ENCODE data around the gene SBF2.
"Not testable (repeated sequence)": the region's sequence is repeated elsewhere in the genome, so short reads cannot be mapped to it uniquely, and the experiment has no call there.

The SBF2 gene

GRCh38 chr11:10197091-10197490, 96.9 kb downstream of the SBF2 start:
- no peak for DNase-seq (ENCODE audit: low read depth in 3 of 3)

- DNase-seq (ENCODE audit: low read depth in 3 of 3), result no peak
Observed at GRCh38 chr11:10192036-10192435, 102.0 kb downstream of the SBF2 start.

GRCh38 chr11:10181811-10182210, 112.2 kb downstream of the SBF2 start:
- DNase-seq (ENCODE audit: low read depth in 3 of 3), result no peak

- DNase-seq (ENCODE audit: low read depth in 3 of 3), result no peak
Observed at GRCh38 chr11:10164621-10165020, 129.4 kb downstream of the SBF2 start.

- DNase-seq (ENCODE audit: low read depth in 3 of 3), result no peak
Observed at GRCh38 chr11:10162222-10162621, 131.8 kb downstream of the SBF2 start.

GRCh38 chr11:10160350-10160749, 133.7 kb downstream of the SBF2 start:
- no peak for DNase-seq (ENCODE audit: low read depth in 3 of 3)

GRCh38 chr11:10158461-10158860, 135.6 kb downstream of the SBF2 start:
- no peak for DNase-seq (ENCODE audit: low read depth in 3 of 3)

- no peak for DNase-seq (ENCODE audit: low read depth in 3 of 3)
Observed at GRCh38 chr11:10155793-10156490, 138.1 kb downstream of the SBF2 start.

GRCh38 chr11:10150800-10151199, 143.2 kb downstream of the SBF2 start:
- no peak for DNase-seq (ENCODE audit: low read depth in 3 of 3)

GRCh38 chr11:10149553-10149952, 144.5 kb downstream of the SBF2 start:
- no peak for DNase-seq (ENCODE audit: low read depth in 3 of 3)

GRCh38 chr11:10147195-10147594, 146.8 kb downstream of the SBF2 start:
- DNase-seq (ENCODE audit: low read depth in 3 of 3), result no peak

- DNase-seq (ENCODE audit: low read depth in 3 of 3), result no peak
Observed at GRCh38 chr11:10144954-10145353, 149.1 kb downstream of the SBF2 start.

- no peak for DNase-seq (ENCODE audit: low read depth in 3 of 3)
Observed at GRCh38 chr11:10139656-10140055, 154.4 kb downstream of the SBF2 start.

- DNase-seq (ENCODE audit: low read depth in 3 of 3), result no peak
Observed at GRCh38 chr11:10139143-10139542, 154.9 kb downstream of the SBF2 start.

GRCh38 chr11:10134975-10135481, 159.0 kb downstream of the SBF2 start:
- DNase-seq (ENCODE audit: low read depth in 3 of 3), result no peak

- DNase-seq (ENCODE audit: low read depth in 3 of 3), result not testable (repeated sequence)
Observed at GRCh38 chr11:10134226-10134625, 159.8 kb downstream of the SBF2 start.

GRCh38 chr11:10133251-10133650, 160.8 kb downstream of the SBF2 start:
- not testable (repeated sequence) for DNase-seq (ENCODE audit: low read depth in 3 of 3)

GRCh38 chr11:10130875-10131274, 163.1 kb downstream of the SBF2 start:
- no peak for DNase-seq (ENCODE audit: low read depth in 3 of 3)

- DNase-seq (ENCODE audit: low read depth in 3 of 3), result not testable (repeated sequence)
Observed at GRCh38 chr11:10129184-10129583, 164.8 kb downstream of the SBF2 start.

- DNase-seq (ENCODE audit: low read depth in 3 of 3), result no peak
Observed at GRCh38 chr11:10125522-10126133, 168.4 kb downstream of the SBF2 start.

- DNase-seq (ENCODE audit: low read depth in 3 of 3), result no peak
Observed at GRCh38 chr11:10122326-10123197, 171.5 kb downstream of the SBF2 start.

GRCh38 chr11:10118865-10119264, 175.2 kb downstream of the SBF2 start:
- DNase-seq (ENCODE audit: low read depth in 3 of 3), result no peak
